K562 (cell line): ENCODE results near the gene TRIM38. TPM values are rescaled to one million over a fixed set of nuclear protein-coding genes. Genes with fewer than 3 reads are reported as not detected.
A peak's percentile ranks its signal among the peaks of the same experiment; 100 is the strongest.

Experiments used
- DMBX1 ChIP-seq: fragments of 250-450 bp; sonication (Bioruptor Pico); IDR thresholded peaks from 2 replicates; pipeline ENCODE4 v1.8.0; 2022; ENCODE audit warnings: inconsistent platforms, mild to moderate bottlenecking, moderate library complexity, borderline replicate concordance
- DNMT1 ChIP-seq: fragments of 450-650 bp; IDR thresholded peaks from 2 replicates; pipeline ENCODE4 v1.6.1; 2016; ENCODE audit warnings: antibody characterized with exemption, mild to moderate bottlenecking
- DPF2 ChIP-seq: fragments of 450-650 bp; IDR thresholded peaks from 2 replicates; pipeline ENCODE4 v1.6.1; 2016
- FOXA3 ChIP-seq, 2 experiments: fragments of 450-650 bp in 1 of 2; sonication (generic) in 1 of 2; formaldehyde crosslinking; IDR thresholded peaks in 1 of 2; conservative IDR thresholded peaks in 1 of 2; 2 replicates each; pipeline versions ENCODE4 v1.4.0 to v1.8.0; 2020 to 2022; ENCODE audit warnings: mild to moderate bottlenecking in 2 of 2, missing genetic modification reagents in 1 of 2
- GABPA ChIP-seq: fragments of 200-800 bp; sonication (Bioruptor generic); conservative IDR thresholded peaks from 2 replicates; pipeline ENCODE4 v1.6.1; 2016; ENCODE audit warnings: low read depth, missing genetic modification characterization, missing compliant biosample characterization
- HMG20B ChIP-seq: fragments of 250-450 bp; sonication (Bioruptor Pico); IDR thresholded peaks from 2 replicates; pipeline ENCODE4 v1.5.0; 2021; ENCODE audit warnings: mild to moderate bottlenecking
- HNRNPL ChIP-seq: fragments of 200-400 bp; formaldehyde crosslinking; IDR thresholded peaks from 2 replicates; pipeline ENCODE4 v1.6.1; 2017; ENCODE audit warnings: low read depth, mild to moderate bottlenecking, low read length
- MECOM ChIP-seq: fragments of 250-450 bp; sonication (Bioruptor Pico); IDR thresholded peaks from 2 replicates; pipeline ENCODE4 v1.8.0; 2022; ENCODE audit warnings: inconsistent platforms
- MLLT1 ChIP-seq, 2 experiments: fragments of 450-650 bp; IDR thresholded peaks; 2 replicates each; pipeline ENCODE4 v1.6.1; 2016
- PURB ChIP-seq: sonication (generic); formaldehyde crosslinking; IDR thresholded peaks from 2 replicates; pipeline ENCODE4 v1.9.0; 2021; ENCODE audit warnings: low read depth, mild to moderate bottlenecking, missing genetic modification reagents
- RBM22 ChIP-seq: fragments of 200-400 bp; formaldehyde crosslinking; IDR thresholded peaks from 2 replicates; pipeline ENCODE4 v1.6.1; 2018; ENCODE audit warnings: low read length, low read depth; ENCODE audit not compliant: poor library complexity, severe bottlenecking
- REST ChIP-seq, 2 experiments: fragments of 450-650 bp; formaldehyde crosslinking in 1 of 2; IDR thresholded peaks; 2 replicates each; pipeline versions ENCODE4 v1.4.0 to v1.6.1; 2014 to 2020; ENCODE audit warnings: mild to moderate bottlenecking in 2 of 2, borderline replicate concordance in 1 of 2, low read depth in 1 of 2
- TCF3 ChIP-seq: sonication (generic); formaldehyde crosslinking; IDR thresholded peaks from 2 replicates; pipeline ENCODE4 v1.4.0; 2020; ENCODE audit warnings: mild to moderate bottlenecking, missing genetic modification reagents
- ZNF41 ChIP-seq: fragments of 250-450 bp; sonication (Bioruptor Pico); conservative IDR thresholded peaks from 2 replicates; pipeline ENCODE4 v1.4.0; 2020; ENCODE audit warnings: mild to moderate bottlenecking
- polyA plus RNA-seq, 8 experiments: library from polyadenylated mRNA; depleted of rRNA in 4 of 8; stranded (reverse) in 5 of 8; unstranded in 3 of 8; fragments of >200 nt; fragmentation: Nextera tagmentation in 2 of 8; fragmentation: Illumina TruSeq in 1 of 8; extraction: Ambion mirVana in 2 of 8; extraction: Trizol in 1 of 8; gene quantifications; 2 replicates each; pipeline versions ENCODE4 v1.2.1 to v1.2.3, GENCODE V29; 2011 to 2014; ENCODE audit warnings: inconsistent platforms in 1 of 8, missing spikeins in 1 of 8
- total RNA-seq, 7 experiments: library from RNA; depleted of rRNA in 6 of 7; stranded (reverse); fragments of >200 nt in 6 of 7; fragmentation: Illumina TruSeq in 2 of 7; extraction: Trizol in 2 of 7; gene quantifications; 2 replicates each; pipeline versions ENCODE4 v1.2.1 to v1.2.3, GENCODE V29; 2011 to 2021; ENCODE audit warnings: low replicate concordance in 1 of 7
- TF ChIP-seq, protein P1 (sequence below): fragments of 250-450 bp; sonication (Bioruptor Pico); IDR thresholded peaks from 2 replicates; pipeline ENCODE4 v1.6.1; 2021; ENCODE audit warnings: mild to moderate bottlenecking

The TRIM38 gene
- total and polyA plus RNA-seq, 9 of the 15 experiments (the other 6 are each of a cell fraction or from before 2014, with no cell fraction given), result 1.7 to 6.7 (median 6.3) TPM

GRCh38 chr6:26032340-26033084 lies 69.9 kb downstream of the TRIM38 start (continued):
- TF ChIP-seq, protein P1, sequence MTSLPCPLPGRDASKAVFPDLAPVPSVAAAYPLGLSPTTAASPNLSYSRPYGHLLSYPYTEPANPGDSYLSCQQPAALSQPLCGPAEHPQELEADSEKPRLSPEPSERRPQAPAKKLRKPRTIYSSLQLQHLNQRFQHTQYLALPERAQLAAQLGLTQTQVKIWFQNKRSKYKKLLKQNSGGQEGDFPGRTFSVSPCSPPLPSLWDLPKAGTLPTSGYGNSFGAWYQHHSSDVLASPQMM (CRISPR knock-in tag), result no peak
- TF ChIP-seq DPF2 (peak; percentile 11; the same call in 1 of the 2 replicates), FOXA3 (CRISPR knock-in tag; conservative IDR thresholded peaks at IDR 0.05 in 1 of 2, IDR thresholded peaks at IDR 0.05 in 1 of 2) (peak in 1 of 2 experiments; percentile 59; a peak in 2 of 4 replicates), MECOM (CRISPR knock-in tag) (peak; percentile 4; the same call in 1 of the 2 replicates), ZNF41 (CRISPR knock-in tag) (0 out of 2 replicates have a peak, but pooled peaks have one; percentile 29), PURB (CRISPR knock-in tag) (no peak), DNMT1 (no peak), GABPA (tag) (0 out of 2 replicates have a peak, but pooled peaks have one; percentile 11), HMG20B (CRISPR knock-in tag) (no peak), DMBX1 (peak; percentile 23; the same call in 1 of the 2 replicates), MLLT1 (IDR thresholded peaks at IDR 0.05) (peak in 1 of 2 experiments; percentile 73; a peak in 2 of 4 replicates), REST (IDR thresholded peaks at IDR 0.05; ENCODE audit: borderline replicate concordance) (no peak), REST (CRISPR knock-in tag; IDR thresholded peaks at IDR 0.05; ENCODE audit: low read depth) (no peak), RBM22 (no peak), HNRNPL (peak; percentile 33; the same call in 1 of the 2 replicates), TCF3 (CRISPR knock-in tag) (peak; percentile 48)
